Measurements from ENCODE around the gene KIZ.

GRCh38 chr20:21099751-21100577 lies 25.9 kb upstream of the KIZ start:
- no peak for TF ChIP-seq POLR2A (IDR thresholded peaks at IDR 0.05)
- TF ChIP-seq, protein P1, sequence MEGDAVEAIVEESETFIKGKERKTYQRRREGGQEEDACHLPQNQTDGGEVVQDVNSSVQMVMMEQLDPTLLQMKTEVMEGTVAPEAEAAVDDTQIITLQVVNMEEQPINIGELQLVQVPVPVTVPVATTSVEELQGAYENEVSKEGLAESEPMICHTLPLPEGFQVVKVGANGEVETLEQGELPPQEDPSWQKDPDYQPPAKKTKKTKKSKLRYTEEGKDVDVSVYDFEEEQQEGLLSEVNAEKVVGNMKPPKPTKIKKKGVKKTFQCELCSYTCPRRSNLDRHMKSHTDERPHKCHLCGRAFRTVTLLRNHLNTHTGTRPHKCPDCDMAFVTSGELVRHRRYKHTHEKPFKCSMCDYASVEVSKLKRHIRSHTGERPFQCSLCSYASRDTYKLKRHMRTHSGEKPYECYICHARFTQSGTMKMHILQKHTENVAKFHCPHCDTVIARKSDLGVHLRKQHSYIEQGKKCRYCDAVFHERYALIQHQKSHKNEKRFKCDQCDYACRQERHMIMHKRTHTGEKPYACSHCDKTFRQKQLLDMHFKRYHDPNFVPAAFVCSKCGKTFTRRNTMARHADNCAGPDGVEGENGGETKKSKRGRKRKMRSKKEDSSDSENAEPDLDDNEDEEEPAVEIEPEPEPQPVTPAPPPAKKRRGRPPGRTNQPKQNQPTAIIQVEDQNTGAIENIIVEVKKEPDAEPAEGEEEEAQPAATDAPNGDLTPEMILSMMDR (IDR thresholded peaks at IDR 0.05): no peak
- TF ChIP-seq POLR2AphosphoS5 (IDR thresholded peaks at IDR 0.05; ENCODE audit: insufficient read depth in 1 of 2, low read depth in 1 of 2): no peak
